ENCODE results near the gene HS6ST1. TPM values are rescaled to one million over a fixed set of nuclear protein-coding genes. Genes with fewer than 3 reads are reported as not detected.
A peak's percentile ranks its signal among the peaks of the same experiment; 100 is the strongest.

HS6ST1 gene
- total and polyA plus RNA-seq, 2 of the 4 experiments (the other 2 are of a cell fraction) = 29.9 to 36.9 TPM

- in situ Hi-C loops (cut with MboI; ENCODE audit: low sequenced_read_pairs) = no loop called here
- peak overlapping the region; percentile 3; the same call in 1 of the 2 replicates for H3K18ac ChIP-seq (ENCODE audit: low read depth, low read length)
- no peaks in the 10 kb centered on the region for H3K27me3 ChIP-seq (ENCODE audit: control insufficient read depth, insufficient read depth, low read length)
- peak overlapping the region; percentile 39 for H4K91ac ChIP-seq (ENCODE audit: insufficient read depth, low read depth, low read length)
- peaks cover 3% of the 10 kb centered on the region; the same call in 1 of the 2 replicates for H3K9me3 ChIP-seq (ENCODE audit: control insufficient read depth, insufficient read depth, low read length)
- no peak overlapping the region for H3K9ac ChIP-seq (ENCODE audit: low read depth, low read length)
- peaks cover 13% of the 10 kb centered on the region; the same call in 1 of the 2 replicates for H3K36me3 ChIP-seq (ENCODE audit: control insufficient read depth, insufficient read depth, low read length)
- intact Hi-C loops (cut with micrococcal nuclease) = no loop called here
- H3K23ac ChIP-seq (ENCODE audit: low read depth, low read length) = peak overlapping the region; percentile 28; the same call in 1 of the 2 replicates
- H3K56ac ChIP-seq (ENCODE audit: extremely low read depth, insufficient read depth, low read length) = 0 out of 2 replicates have a peak overlapping the region, but pooled peaks have one; percentile 32
- DNase-seq (peak; percentile 81), ATAC-seq (ENCODE audit: low read depth) (peak; percentile 66)
- dilution Hi-C loops (cut with HindIII; ENCODE audit: low sequenced_read_pairs, unreplicated experiment) = no loop called here
- peaks cover 9% of the 10 kb centered on the region; the same call in 1 of the 2 replicates for H3K9me1 ChIP-seq (ENCODE audit: insufficient read depth, low read length)
- H3K4ac ChIP-seq (ENCODE audit: low read depth, low read length) = peak overlapping the region; percentile 45
- 0 out of 3 replicates have a peak overlapping the region, but pooled peaks have one; percentile 48 for H2BK15ac ChIP-seq (ENCODE audit: low read depth, low read length)
- H2AK9ac ChIP-seq (replicated peaks; ENCODE audit: low read depth, low read length, poor library complexity) = peak overlapping the region; percentile 87
- H3K4me1 ChIP-seq (ENCODE audit: control insufficient read depth, insufficient read depth, low read length) = peaks cover 5% of the 10 kb centered on the region; the same call in 1 of the 2 replicates
- H3K79me1 ChIP-seq (ENCODE audit: low read depth in 1 of 2, low read length in 2 of 2) = peaks cover 10 to 20% of the 10 kb centered on the region in 2 experiments; a peak in 3 of 4 replicates
- H3K14ac ChIP-seq (replicated peaks; ENCODE audit: low read depth, low read length) = peak overlapping the region; percentile 17; the same call in 1 of the 2 replicates
- TF ChIP-seq USF2 (IDR thresholded peaks at IDR 0.05; ENCODE audit: low read depth, low read length) (no peak), MAZ (IDR thresholded peaks at IDR 0.05; ENCODE audit: borderline replicate concordance, low read depth, low read length) (no peak)
- H2AFZ ChIP-seq (replicated peaks; ENCODE audit: low read length, poor library complexity) = peak overlapping the region; percentile 74
- peak overlapping the region; percentile 52 for H2AK5ac ChIP-seq (ENCODE audit: low read depth, low read length)
- no peak overlapping the region for H3K4me2 ChIP-seq (ENCODE audit: low read depth, low read length)
- WGBS, 2 experiments (ENCODE audit: extremely low coverage in 2 of 2, insufficient read length in 1 of 2) = 59% methylated on average over 8 of the region's 24 CpGs; no CpG with 5 or more reads in 1 of the 2 experiments
- H4K20me1 ChIP-seq (ENCODE audit: insufficient read depth, low read length) = peaks cover 18% of the 10 kb centered on the region
- no peak overlapping the region for H2BK120ac ChIP-seq (ENCODE audit: low read depth, low read length)
- H3K27ac ChIP-seq (ENCODE audit: insufficient read depth, low read length) = peak overlapping the region; percentile 34
- BruUV-seq (replicated peaks) = no TSS peak
- peak overlapping the region; percentile 1; the same call in 1 of the 2 replicates for H4K5ac ChIP-seq (ENCODE audit: low read depth, low read length)
- ChIA-PET CTCF (interaction anchor here (0.9 kb wide), 1 partner anchor 39 kb away, joined by 3 read pairs; no protein-coding TSS in a partner anchor), POLR2A (ENCODE audit: unreplicated experiment) (no interaction called here)
- peak overlapping the region; percentile 22 to 46; a peak in 2 of 4 replicates for H4K8ac ChIP-seq (ENCODE audit: low read depth in 2 of 2, low read length in 2 of 2)
- no peak overlapping the region for H2BK20ac ChIP-seq (ENCODE audit: low read depth, low read length)
- peak overlapping the region; percentile 6 for H2BK5ac ChIP-seq (ENCODE audit: low read depth, low read length, poor library complexity, severe bottlenecking)
- no peak overlapping the region for H3K4me3 ChIP-seq (ENCODE audit: insufficient read depth, low read depth, low read length)
Measured at GRCh38 chr2:128260239-128261138, 58.2 kb downstream of the HS6ST1 start.

Measured in IMR-90 (cell line).